Endothelial cell of umbilical vein (primary cell): ENCODE measurements around the gene CASK. TPM values are rescaled to one million over a fixed set of nuclear protein-coding genes. Genes with fewer than 3 reads are reported as not detected.
"Not testable (repeated sequence)": the region's sequence is repeated elsewhere in the genome, so short reads cannot be mapped to it uniquely, and the experiment has no call there.

ENCODE experiments used
- BruUV-seq: library from RNA; stranded (reverse); fragments of 400-500 nt; replicated peaks from 2 replicates; lab custom pipeline; 2021; lab: Mats Ljungman, UMichigan
- CTCF ChIA-PET: fragments of 300-600, 350-600 bp; sonication (Branson Sonifier 250); formaldehyde crosslinking; loops from one replicate; lab custom pipeline; 2021; ENCODE audit warnings: antibody characterized with exemption, inconsistent platforms; lab: Charles Lee
- POLR2A ChIA-PET: fragments of 300-600, 350-600 bp; sonication (Branson Sonifier 250); formaldehyde crosslinking; loops from one replicate; lab custom pipeline; 2021; ENCODE audit warnings: antibody characterized with exemption, inconsistent platforms; lab: Charles Lee
- DNase-seq: peaks from one replicate; pipeline ENCODE4 v3.0.0-alpha.2; 2011; ENCODE audit warnings: low read depth, low spot score
- FAIRE-seq: peaks from 2 replicates; lab custom pipeline; 2011; peaks lifted over from hg19 to GRCh38; lab: Jason Lieb, UNC
- H2AFZ ChIP-seq: 2 replicates; pipeline ENCODE4 v1.6.0; 2012; ENCODE audit warnings: low read depth, low read length, control low read depth, inconsistent platforms
- H3K27ac ChIP-seq: 2 replicates; pipeline ENCODE4 v1.5.1; 2011; ENCODE audit warnings: low read depth, mild to moderate bottlenecking, control low read depth, low read length, moderate library complexity; ENCODE audit not compliant: insufficient read depth
- H3K27me3 ChIP-seq, 2 experiments: 2 replicates each; pipeline versions ENCODE4 v1.6.0 to v1.6.1; 2011; ENCODE audit warnings: low read length in 2 of 2, mixed read lengths in 1 of 2; ENCODE audit not compliant: control insufficient read depth in 2 of 2, insufficient read depth in 2 of 2
- H3K36me3 ChIP-seq, 2 experiments: 2 replicates in 1 of 2; 3 replicates in 1 of 2; pipeline ENCODE4 v1.5.1; 2011; ENCODE audit warnings: low read length in 2 of 2, mild to moderate bottlenecking in 1 of 2, moderate library complexity in 1 of 2; ENCODE audit not compliant: control insufficient read depth in 2 of 2, insufficient read depth in 2 of 2; ENCODE audit errors: extremely low read depth in 1 of 2
- H3K4me1 ChIP-seq: 3 replicates; pipeline ENCODE4 v1.5.1; 2011; ENCODE audit warnings: mild to moderate bottlenecking, low read length; ENCODE audit not compliant: control insufficient read depth, insufficient read depth; ENCODE audit errors: extremely low read depth
- H3K4me2 ChIP-seq: 2 replicates; pipeline ENCODE4 v1.6.1; 2011; ENCODE audit warnings: low read length, control low read depth, mixed read lengths; ENCODE audit not compliant: insufficient read depth
- H3K4me3 ChIP-seq, 3 experiments: fragments of 200-600 bp in 1 of 3; sonication (generic), shearing (Covaris generic) in 1 of 3; replicated peaks in 1 of 3; 2 replicates each; pipeline ENCODE4 v1.5.1; 2011 to 2016; ENCODE audit warnings: control low read depth in 3 of 3, low read length in 3 of 3, mild to moderate bottlenecking in 2 of 3, inconsistent platforms in 1 of 3, low read depth in 1 of 3, moderate library complexity in 1 of 3; ENCODE audit not compliant: insufficient read depth in 1 of 3
- H3K79me2 ChIP-seq: 2 replicates; pipeline ENCODE4 v1.6.0; 2012; ENCODE audit warnings: low read length, inconsistent platforms; ENCODE audit not compliant: control insufficient read depth, insufficient read depth
- H3K9ac ChIP-seq: replicated peaks from 2 replicates; pipeline ENCODE3; 2011; ENCODE audit warnings: low read length, control low read depth; ENCODE audit not compliant: insufficient read depth; ENCODE audit errors: extremely low read depth
- H3K9me1 ChIP-seq: replicated peaks from 3 replicates; pipeline ENCODE4 v1.6.0; 2011; ENCODE audit warnings: mild to moderate bottlenecking, low read length; ENCODE audit not compliant: control insufficient read depth, insufficient read depth; ENCODE audit errors: extremely low read depth
- H3K9me3 ChIP-seq: replicated peaks from 2 replicates; pipeline ENCODE4 v1.5.1; 2012; ENCODE audit warnings: low read length, inconsistent platforms; ENCODE audit not compliant: control insufficient read depth, insufficient read depth
- H4K20me1 ChIP-seq: replicated peaks from 2 replicates; pipeline ENCODE3; 2011; ENCODE audit warnings: mild to moderate bottlenecking, low read length; ENCODE audit not compliant: control insufficient read depth, insufficient read depth; ENCODE audit errors: extremely low read depth
- EZH2 ChIP-seq: IDR thresholded peaks from 2 replicates; pipeline ENCODE4 v1.6.1; 2012; ENCODE audit warnings: borderline replicate concordance, low read depth, mild to moderate bottlenecking, moderate library complexity, low read length, inconsistent platforms; ENCODE audit not compliant: severe bottlenecking
- FOS ChIP-seq: IDR thresholded peaks from 2 replicates; pipeline ENCODE4 v1.6.1; 2011; ENCODE audit warnings: mild to moderate bottlenecking, low read length, moderate library complexity, borderline replicate concordance; ENCODE audit not compliant: insufficient read depth
- GATA2 ChIP-seq: IDR thresholded peaks from 2 replicates; pipeline ENCODE4 v1.7.0; 2011; ENCODE audit warnings: low read depth, mild to moderate bottlenecking, moderate library complexity, mixed read lengths, low read length; ENCODE audit not compliant: insufficient read length, insufficient read depth
- MYC ChIP-seq: IDR thresholded peaks from one replicate; pipeline ENCODE4 v1.6.1; 2011; ENCODE audit warnings: mild to moderate bottlenecking, low read depth, low read length
- POLR2A ChIP-seq: IDR thresholded peaks from 2 replicates; pipeline ENCODE4 v1.6.1; 2012; ENCODE audit warnings: low read depth, mild to moderate bottlenecking, control low read depth, low read length
- dilution Hi-C: fragments of 300-500 bp; cut with MboI; formaldehyde crosslinking; loops from one replicate; pipeline ENCODE4 v1.15.0; 2019; ENCODE audit warnings: low sequenced_read_pairs; ENCODE audit not compliant: extremely low pct_ligation_motif_present
- intact Hi-C: fragments of 100-400 bp; cut with micrococcal nuclease; formaldehyde crosslinking; loops from one replicate; pipeline ENCODE4 v1.10.0; 2022
- polyA plus RNA-seq, 4 experiments: library from polyadenylated mRNA; depleted of rRNA in 3 of 4; stranded (reverse) in 3 of 4; unstranded in 1 of 4; fragments of >200 nt; gene quantifications; 2 replicates each; pipeline versions ENCODE4 v1.2.1 to v1.2.3, GENCODE V29; 2011 to 2012; ENCODE audit warnings: missing spikeins in 1 of 4
- total RNA-seq: library from RNA; stranded (reverse); gene quantifications from 2 replicates; pipeline ENCODE4 v1.2.3, GENCODE V29; 2021

The CASK gene
- total and polyA plus RNA-seq, 2 donors (not counting 3 experiments of a cell fraction or from before 2014, with no cell fraction given) = 6.4 to 30.4 TPM

GRCh38 chrX:41720125-41720779 lies 203.1 kb downstream of the CASK start:
- Histone ChIP-seq H3K79me2 (no peaks in the 10 kb centered on the region), H3K36me3 (no peaks in the 10 kb centered on the region), H4K20me1 (no peaks in the 10 kb centered on the region), H2AFZ (no peak overlapping the region), H3K4me2 (no peak overlapping the region), H3K27me3 (no peaks in the 10 kb centered on the region), H3K4me1 (no peaks in the 10 kb centered on the region), H3K27ac (no peak overlapping the region), H3K9me3 (no peaks in the 10 kb centered on the region), H3K9me1 (no peaks in the 10 kb centered on the region), H3K9ac (no peak overlapping the region), H3K4me3 (no peak overlapping the region)
- no TSS peak for BruUV-seq
- intact Hi-C loops = no loop called here
- POLR2A ChIA-PET = no interaction called here
- CTCF ChIA-PET = no interaction called here
- dilution Hi-C loops = no loop called here
- no peak for DNase-seq
- no peak for FAIRE-seq
- TF ChIP-seq GATA2 = no peak
- no peak for TF ChIP-seq EZH2
- no peak for TF ChIP-seq POLR2A
- no peak for TF ChIP-seq FOS
- no peak for TF ChIP-seq MYC

GRCh38 chrX:41719610-41720009 lies 203.7 kb downstream of the CASK start:
- CTCF ChIA-PET, H3K27ac ChIP-seq, H3K27me3 ChIP-seq, intact Hi-C loops, dilution Hi-C loops, H3K9me3 ChIP-seq, H3K36me3 ChIP-seq, H3K4me3 ChIP-seq, FAIRE-seq, H3K79me2 ChIP-seq, H3K4me1 ChIP-seq, H3K9me1 ChIP-seq, H3K9ac ChIP-seq, H4K20me1 ChIP-seq, H2AFZ ChIP-seq, POLR2A ChIA-PET, DNase-seq, H3K4me2 ChIP-seq, BruUV-seq: not testable (repeated sequence)
